PC-3 (cell line): ENCODE results near the gene ETNK2. TPM values are rescaled to one million over a fixed set of nuclear protein-coding genes. Genes with fewer than 3 reads are reported as not detected.

Experiments used
- ATAC-seq: fragments of 200-7000 bp; cut with Tn5 transposase; 2 replicates; pipeline ENCODE4 v1.9.1; 2020; ENCODE audit warnings: mild to moderate bottlenecking, moderate library complexity
- BruUV-seq: library from RNA; stranded (reverse); fragments of 400-500 nt; replicated peaks from 2 replicates; lab custom pipeline; 2021; lab: Mats Ljungman, UMichigan
- CTCF ChIA-PET: fragments of 300-600 bp; sonication (Branson Sonifier 250); formaldehyde crosslinking; loops from one replicate; lab custom pipeline; 2022; ENCODE audit warnings: antibody characterized with exemption; lab: Charles Lee
- POLR2A ChIA-PET: fragments of 300-600 bp; sonication (Branson Sonifier 250); formaldehyde crosslinking; loops from one replicate; lab custom pipeline; 2022; ENCODE audit warnings: antibody characterized with exemption; ENCODE audit not compliant: unreplicated experiment; lab: Charles Lee
- DNase-seq: peaks from one replicate; pipeline ENCODE4 v3.0.0-alpha.2; 2015
- H2AFZ ChIP-seq: fragments of 300-600 bp; sonication (generic); 2 replicates; pipeline ENCODE4 v1.6.0; 2016; ENCODE audit warnings: antibody characterized with exemption, low read length
- H3F3A ChIP-seq: fragments of 300-600 bp; sonication (generic); one replicate; pipeline ENCODE4 v1.6.0; 2017; ENCODE audit warnings: antibody characterized with exemption, low read length, control low read depth, mild to moderate bottlenecking; ENCODE audit not compliant: unreplicated experiment
- H3K27ac ChIP-seq: fragments of 300-600 bp; sonication (generic); 2 replicates; pipeline ENCODE4 v1.5.1; 2016; ENCODE audit warnings: mild to moderate bottlenecking, low read length
- H3K27me3 ChIP-seq: fragments of 300-600 bp; sonication (generic); 2 replicates; pipeline ENCODE4 v1.6.1; 2016; ENCODE audit warnings: low read length, mixed read lengths
- H3K36me3 ChIP-seq: fragments of 300-600 bp; sonication (generic); 2 replicates; pipeline ENCODE4 v1.6.1; 2016; ENCODE audit warnings: low read depth, mixed run types, low read length, mixed read lengths
- H3K4me1 ChIP-seq: fragments of 300-600 bp; sonication (generic); 2 replicates; pipeline ENCODE4 v1.5.1; 2016; ENCODE audit warnings: low read length; ENCODE audit not compliant: insufficient read depth
- H3K4me2 ChIP-seq: fragments of 300-600 bp; sonication (generic); 2 replicates; pipeline ENCODE4 v1.6.0; 2016; ENCODE audit warnings: low read length
- H3K4me3 ChIP-seq: fragments of 300-600 bp; sonication (generic); 2 replicates; pipeline ENCODE4 v1.5.1; 2016; ENCODE audit warnings: mild to moderate bottlenecking, low read length, mixed read lengths
- H3K79me2 ChIP-seq: fragments of 300-600 bp; sonication (generic); 2 replicates; pipeline ENCODE4 v1.6.1; 2017; ENCODE audit warnings: low read length, mixed read lengths
- H3K9ac ChIP-seq: fragments of 300-600 bp; sonication (generic); 2 replicates; pipeline ENCODE4 v1.6.0; 2016; ENCODE audit warnings: mild to moderate bottlenecking, low read length
- H3K9me2 ChIP-seq: fragments of 300-600 bp; sonication (generic); replicated peaks from 2 replicates; pipeline ENCODE4 v1.6.1; 2016; ENCODE audit warnings: mixed run types, low read length, mixed read lengths
- H3K9me3 ChIP-seq: fragments of 300-600 bp; sonication (generic); 2 replicates; pipeline ENCODE4 v1.6.1; 2016; ENCODE audit warnings: low read length, mixed read lengths
- H4K20me1 ChIP-seq: fragments of 300-600 bp; sonication (generic); 2 replicates; pipeline ENCODE4 v1.6.1; 2016; ENCODE audit warnings: low read length, mixed read lengths
- CTCF ChIP-seq: fragments of 300-600 bp; sonication (generic); conservative IDR thresholded peaks from 2 replicates; pipeline ENCODE4 v1.5.1; 2017; ENCODE audit warnings: antibody characterized with exemption, low read depth, mild to moderate bottlenecking, low read length
- EZH2 ChIP-seq: fragments of 300-600 bp; sonication (generic); IDR thresholded peaks from one replicate; pipeline ENCODE4 v1.6.1; 2017; ENCODE audit warnings: antibody characterized with exemption, mild to moderate bottlenecking, low read length; ENCODE audit not compliant: unreplicated experiment
- EZH2phosphoT487 ChIP-seq: fragments of 300-600 bp; sonication (generic); IDR thresholded peaks from 2 replicates; pipeline ENCODE4 v1.6.1; 2018; ENCODE audit warnings: mild to moderate bottlenecking, antibody characterized with exemption, low read length, borderline replicate concordance
- intact Hi-C: fragments of 100-400 bp; cut with micrococcal nuclease; formaldehyde crosslinking; loops from 2 replicates; pipeline ENCODE4 v1.9.0; 2023
- total RNA-seq: library from RNA; depleted of rRNA; stranded (reverse); fragments of >200 nt; gene quantifications from 2 replicates; pipeline ENCODE4 v1.2.3, GENCODE V29; 2014

Gene ETNK2
- total RNA-seq, 1 experiment from 2014 or later, result 37.1 TPM

GRCh38 chr1:204172404-204173029, 20.7 kb upstream of the ETNK2 start:
- TF ChIP-seq EZH2 (no peak), CTCF (no peak), EZH2phosphoT487 (no peak)
- peak overlapping the region; percentile 72 for H3K9ac ChIP-seq
- no TSS peak for BruUV-seq
- intact Hi-C loops, result no loop called here
- ChIA-PET POLR2A (interaction anchor here (1.0 kb wide), 1 partner anchor 26 kb away, joined by 5 read pairs; no protein-coding TSS in a partner anchor), CTCF (interaction anchor here (0.6 kb wide), 1 partner anchor 357 kb away, joined by 3 read pairs; no protein-coding TSS in a partner anchor)
- DNase-seq (peak; percentile 44), ATAC-seq (no peak)
- no peaks in the 10 kb centered on the region for H3K27me3 ChIP-seq
- H3K4me1 ChIP-seq, result peaks cover 66% of the 10 kb centered on the region
- H3K9me3 ChIP-seq, result peaks cover 23% of the 10 kb centered on the region
- H3K4me2 ChIP-seq, result peak overlapping the region; percentile 21
- 0 out of 2 replicates have a peak overlapping the region, but pooled peaks have one; percentile 0 for H3K4me3 ChIP-seq
- no peaks in the 10 kb centered on the region for H3F3A ChIP-seq
- no peaks in the 10 kb centered on the region for H4K20me1 ChIP-seq
- no peaks in the 10 kb centered on the region for H3K9me2 ChIP-seq
- H3K27ac ChIP-seq, result peak overlapping the region; percentile 96
- peaks cover 27% of the 10 kb centered on the region for H3K79me2 ChIP-seq
- H2AFZ ChIP-seq, result peak overlapping the region; percentile 10
- peaks cover 24% of the 10 kb centered on the region for H3K36me3 ChIP-seq

- Histone ChIP-seq H3K9ac (peak overlapping the region; percentile 72), H4K20me1 (no peaks in the 10 kb centered on the region), H3K9me2 (no peaks in the 10 kb centered on the region), H3K9me3 (peaks cover 23% of the 10 kb centered on the region), H3K27me3 (no peaks in the 10 kb centered on the region), H3F3A (no peaks in the 10 kb centered on the region), H3K36me3 (peaks cover 24% of the 10 kb centered on the region), H3K4me1 (peaks cover 59% of the 10 kb centered on the region), H3K79me2 (peaks cover 23% of the 10 kb centered on the region), H3K4me3 (0 out of 2 replicates have a peak overlapping the region, but pooled peaks have one; percentile 8), H3K27ac (peak overlapping the region; percentile 96), H3K4me2 (peak overlapping the region; percentile 48), H2AFZ (no peak overlapping the region)
- TF ChIP-seq EZH2phosphoT487 (no peak), CTCF (no peak), EZH2 (no peak)
- intact Hi-C loops, result loop anchor here (1.0 to 2.0 kb wide), 2 partner anchors 27 to 42 kb away; no protein-coding TSS in a partner anchor
- POLR2A ChIA-PET, result interaction anchor here (0.6 to 1.0 kb wide), 2 partner anchors 27 to 762 kb away, joined by 3 to 5 read pairs; no protein-coding TSS in a partner anchor
- CTCF ChIA-PET, result interaction anchor here (0.6 to 1.3 kb wide), 2 partner anchors 9 to 357 kb away, joined by 3 read pairs; no protein-coding TSS in a partner anchor
- DNase-seq (peak; percentile 100), ATAC-seq (peak; percentile 91)
- no TSS peak for BruUV-seq
These were observed 19.9 kb upstream of the ETNK2 start for GRCh38 chr1:204171751-204172178.
